HepG2 (cell line): Measurements from ENCODE around the gene GALNT12. TPM values are rescaled to one million over a fixed set of nuclear protein-coding genes. Genes with fewer than 3 reads are reported as not detected.
A peak's percentile ranks its signal among the peaks of the same experiment; 100 is the strongest.

ENCODE experiments used
- ARHGAP35 ChIP-seq: sonication (generic); formaldehyde crosslinking; IDR thresholded peaks from 2 replicates; pipeline ENCODE4 v1.9.0; 2022; ENCODE audit warnings: mild to moderate bottlenecking, inconsistent platforms, moderate library complexity, missing genetic modification reagents, borderline replicate concordance
- ARNTL ChIP-seq: sonication (generic); formaldehyde crosslinking; IDR thresholded peaks from 2 replicates; pipeline ENCODE4 v1.4.0; 2020; ENCODE audit warnings: mild to moderate bottlenecking, missing genetic modification reagents
- CEBPG ChIP-seq: IDR thresholded peaks from 2 replicates; pipeline ENCODE4 v1.6.1; 2016
- ELF1 ChIP-seq: sonication (generic); formaldehyde crosslinking; IDR thresholded peaks from 2 replicates; pipeline ENCODE4 v1.4.0; 2020; ENCODE audit warnings: missing genetic modification reagents
- HDAC1 ChIP-seq: sonication (generic); formaldehyde crosslinking; IDR thresholded peaks from 2 replicates; pipeline ENCODE4 v1.5.1; 2020; ENCODE audit warnings: mild to moderate bottlenecking, missing genetic modification reagents
- JUNB ChIP-seq: sonication (generic); formaldehyde crosslinking; IDR thresholded peaks from 2 replicates; pipeline ENCODE4 v1.8.0; 2022; ENCODE audit warnings: missing genetic modification reagents, mild to moderate bottlenecking, borderline replicate concordance
- KAT7 ChIP-seq: IDR thresholded peaks from 2 replicates; pipeline ENCODE4 v1.6.1; 2018; ENCODE audit warnings: borderline replicate concordance, missing compliant biosample characterization
- SNRNP70 ChIP-seq: fragments of 200-400 bp; formaldehyde crosslinking; IDR thresholded peaks from 2 replicates; pipeline ENCODE4 v1.6.1; 2017; ENCODE audit warnings: mild to moderate bottlenecking, low read depth, low read length, moderate library complexity
- SOX5 ChIP-seq: IDR thresholded peaks from 2 replicates; pipeline ENCODE4 v1.6.1; 2016; ENCODE audit warnings: borderline replicate concordance
- SPEN ChIP-seq: sonication (generic); formaldehyde crosslinking; IDR thresholded peaks from 2 replicates; pipeline ENCODE4 v1.5.1; 2020; ENCODE audit warnings: low read depth, mild to moderate bottlenecking, missing genetic modification reagents
- TBX3 ChIP-seq: fragments of 450-650 bp; IDR thresholded peaks from 2 replicates; pipeline ENCODE4 v1.6.1; 2017; ENCODE audit warnings: antibody characterized with exemption, mild to moderate bottlenecking, inconsistent platforms, borderline replicate concordance
- TEAD2 ChIP-seq: sonication (generic); formaldehyde crosslinking; IDR thresholded peaks from 2 replicates; pipeline ENCODE4 v1.9.0; 2021; ENCODE audit warnings: missing genetic modification reagents
- ZEB1 ChIP-seq: IDR thresholded peaks from 2 replicates; pipeline ENCODE4 v1.6.1; 2012; ENCODE audit warnings: mild to moderate bottlenecking, low read depth, inconsistent platforms; ENCODE audit not compliant: insufficient replicate concordance
- ZMYM4 ChIP-seq: sonication (generic); formaldehyde crosslinking; IDR thresholded peaks from 2 replicates; pipeline ENCODE4 v1.8.1; 2023; ENCODE audit warnings: mild to moderate bottlenecking, missing genetic modification reagents
- ZNF235 ChIP-seq: sonication (generic); formaldehyde crosslinking; IDR thresholded peaks from 2 replicates; pipeline ENCODE4 v1.8.1; 2023; ENCODE audit warnings: mild to moderate bottlenecking, missing genetic modification reagents, borderline replicate concordance
- ZNF652 ChIP-seq: IDR thresholded peaks from 2 replicates; pipeline ENCODE4 v1.6.1; 2016; ENCODE audit warnings: low read depth, borderline replicate concordance
- ZNF879 ChIP-seq: sonication (generic); formaldehyde crosslinking; IDR thresholded peaks from 2 replicates; pipeline ENCODE4 v1.8.1; 2023; ENCODE audit warnings: missing genetic modification reagents
- ZSCAN9 ChIP-seq: IDR thresholded peaks from 2 replicates; pipeline ENCODE4 v1.6.1; 2016; ENCODE audit warnings: borderline replicate concordance
- polyA plus RNA-seq, 8 experiments: library from polyadenylated mRNA; depleted of rRNA in 3 of 8; stranded (reverse) in 7 of 8; unstranded in 1 of 8; fragments of >200 nt; fragmentation: Illumina TruSeq in 4 of 8; extraction: Trizol in 4 of 8; gene quantifications; 2 replicates each; pipeline versions ENCODE4 v1.2.1 to v1.2.3, GENCODE V29; 2011 to 2016; ENCODE audit warnings: low read depth in 4 of 8, missing spikeins in 1 of 8, mixed read lengths in 1 of 8; ENCODE audit not compliant: insufficient read depth in 1 of 8
- total RNA-seq, 5 experiments: library from RNA; depleted of rRNA; stranded (reverse); fragments of >200 nt; fragmentation: Illumina TruSeq; extraction: Trizol; gene quantifications; 2 replicates each; pipeline ENCODE4 v1.2.3, GENCODE V29; 2016; ENCODE audit warnings: low read depth in 1 of 5
- TF ChIP-seq, protein P1 (sequence below): sonication (generic); formaldehyde crosslinking; IDR thresholded peaks from 2 replicates; pipeline ENCODE4 v1.5.0; 2020; ENCODE audit warnings: mild to moderate bottlenecking, missing genetic modification reagents
- TF ChIP-seq, protein P2 (sequence below): sonication (generic); formaldehyde crosslinking; IDR thresholded peaks from 2 replicates; pipeline ENCODE4 v1.5.0; 2020; ENCODE audit warnings: missing genetic modification reagents
- TF ChIP-seq, protein P3 (sequence below): sonication (generic); formaldehyde crosslinking; IDR thresholded peaks from 2 replicates; pipeline ENCODE4 v1.8.1; 2023; ENCODE audit warnings: mild to moderate bottlenecking, missing genetic modification reagents
- TF ChIP-seq, protein P4 (sequence below): sonication (generic); formaldehyde crosslinking; IDR thresholded peaks from 2 replicates; pipeline ENCODE4 v1.4.0; 2020; ENCODE audit warnings: mild to moderate bottlenecking, low read depth, missing genetic modification reagents
- TF ChIP-seq, protein P5 (sequence below): sonication (generic); formaldehyde crosslinking; IDR thresholded peaks from 2 replicates; pipeline ENCODE4 v1.8.0; 2022; ENCODE audit warnings: missing genetic modification reagents, mild to moderate bottlenecking, moderate library complexity, borderline replicate concordance

Gene GALNT12
- total and polyA plus RNA-seq, 2 of the 13 experiments (the other 11 are each of a cell fraction or from before 2014, with no cell fraction given), result 0.07 TPM; not detected in 1

DNA sequence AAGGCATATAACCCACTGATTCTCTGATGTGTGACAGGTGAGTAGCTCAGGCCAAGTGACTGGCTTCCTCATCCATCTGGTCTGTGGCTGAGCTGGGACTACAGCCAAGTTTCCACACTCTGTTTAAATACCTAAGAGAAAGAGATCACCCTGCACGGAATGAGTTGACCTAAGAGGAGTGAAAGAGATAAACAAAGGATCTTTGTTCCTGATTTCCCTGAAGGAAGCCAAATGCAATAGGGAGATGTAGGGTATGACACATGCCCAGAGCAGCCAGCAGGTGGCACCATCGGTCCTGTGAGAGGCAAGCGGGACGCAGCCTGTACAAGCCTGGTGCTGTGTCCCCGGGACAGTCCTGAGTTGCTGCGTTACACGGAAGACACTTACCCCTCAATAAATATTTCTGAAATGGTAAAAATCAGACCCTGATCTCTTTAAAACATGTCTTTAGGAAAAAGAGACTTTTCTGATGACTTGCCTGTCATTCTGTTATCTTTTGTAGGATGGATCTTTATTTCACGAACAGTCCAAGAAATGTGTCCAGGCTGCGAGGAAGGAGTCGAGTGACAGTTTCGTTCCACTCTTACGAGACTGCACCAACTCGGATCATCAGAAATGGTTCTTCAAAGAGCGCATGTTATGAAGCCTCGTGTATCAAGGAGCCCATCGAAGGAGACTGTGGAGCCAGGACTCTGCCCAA, 41.1 kb downstream of the GALNT12 start (continued):
- TF ChIP-seq ZNF235 (CRISPR knock-in tag) (no peak), JUNB (CRISPR knock-in tag) (no peak), HDAC1 (CRISPR knock-in tag) (0 out of 2 replicates have a peak, but pooled peaks have one; percentile 34), ARNTL (CRISPR knock-in tag) (no peak), SPEN (no peak), CEBPG (CRISPR knock-in tag) (peak; percentile 66; the same call in 1 of the 2 replicates), ZNF879 (no peak), ELF1 (no peak), SOX5 (CRISPR knock-in tag) (peak; percentile 91), ZMYM4 (CRISPR knock-in tag) (no peak), ZSCAN9 (CRISPR knock-in tag) (peak; percentile 53; the same call in 1 of the 2 replicates), KAT7 (CRISPR knock-in tag) (no peak), ZEB1 (no peak), TEAD2 (CRISPR knock-in tag) (no peak), TBX3 (no peak), SNRNP70 (no peak), ARHGAP35 (CRISPR knock-in tag) (no peak), ZNF652 (CRISPR knock-in tag) (no peak)
- TF ChIP-seq, protein P1, sequence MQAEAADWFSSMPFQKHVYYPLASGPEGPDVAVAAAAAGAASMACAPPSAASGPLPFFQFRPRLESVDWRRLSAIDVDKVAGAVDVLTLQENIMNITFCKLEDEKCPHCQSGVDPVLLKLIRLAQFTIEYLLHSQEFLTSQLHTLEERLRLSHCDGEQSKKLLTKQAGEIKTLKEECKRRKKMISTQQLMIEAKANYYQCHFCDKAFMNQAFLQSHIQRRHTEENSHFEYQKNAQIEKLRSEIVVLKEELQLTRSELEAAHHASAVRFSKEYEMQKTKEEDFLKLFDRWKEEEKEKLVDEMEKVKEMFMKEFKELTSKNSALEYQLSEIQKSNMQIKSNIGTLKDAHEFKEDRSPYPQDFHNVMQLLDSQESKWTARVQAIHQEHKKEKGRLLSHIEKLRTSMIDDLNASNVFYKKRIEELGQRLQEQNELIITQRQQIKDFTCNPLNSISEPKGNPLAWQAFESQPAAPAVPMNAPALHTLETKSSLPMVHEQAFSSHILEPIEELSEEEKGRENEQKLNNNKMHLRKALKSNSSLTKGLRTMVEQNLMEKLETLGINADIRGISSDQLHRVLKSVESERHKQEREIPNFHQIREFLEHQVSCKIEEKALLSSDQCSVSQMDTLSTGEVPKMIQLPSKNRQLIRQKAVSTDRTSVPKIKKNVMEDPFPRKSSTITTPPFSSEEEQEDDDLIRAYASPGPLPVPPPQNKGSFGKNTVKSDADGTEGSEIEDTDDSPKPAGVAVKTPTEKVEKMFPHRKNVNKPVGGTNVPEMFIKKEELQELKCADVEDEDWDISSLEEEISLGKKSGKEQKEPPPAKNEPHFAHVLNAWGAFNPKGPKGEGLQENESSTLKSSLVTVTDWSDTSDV (CRISPR knock-in tag), result no peak
- TF ChIP-seq, protein P2, sequence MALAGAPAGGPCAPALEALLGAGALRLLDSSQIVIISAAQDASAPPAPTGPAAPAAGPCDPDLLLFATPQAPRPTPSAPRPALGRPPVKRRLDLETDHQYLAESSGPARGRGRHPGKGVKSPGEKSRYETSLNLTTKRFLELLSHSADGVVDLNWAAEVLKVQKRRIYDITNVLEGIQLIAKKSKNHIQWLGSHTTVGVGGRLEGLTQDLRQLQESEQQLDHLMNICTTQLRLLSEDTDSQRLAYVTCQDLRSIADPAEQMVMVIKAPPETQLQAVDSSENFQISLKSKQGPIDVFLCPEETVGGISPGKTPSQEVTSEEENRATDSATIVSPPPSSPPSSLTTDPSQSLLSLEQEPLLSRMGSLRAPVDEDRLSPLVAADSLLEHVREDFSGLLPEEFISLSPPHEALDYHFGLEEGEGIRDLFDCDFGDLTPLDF (CRISPR knock-in tag), result no peak
- TF ChIP-seq, protein P3, sequence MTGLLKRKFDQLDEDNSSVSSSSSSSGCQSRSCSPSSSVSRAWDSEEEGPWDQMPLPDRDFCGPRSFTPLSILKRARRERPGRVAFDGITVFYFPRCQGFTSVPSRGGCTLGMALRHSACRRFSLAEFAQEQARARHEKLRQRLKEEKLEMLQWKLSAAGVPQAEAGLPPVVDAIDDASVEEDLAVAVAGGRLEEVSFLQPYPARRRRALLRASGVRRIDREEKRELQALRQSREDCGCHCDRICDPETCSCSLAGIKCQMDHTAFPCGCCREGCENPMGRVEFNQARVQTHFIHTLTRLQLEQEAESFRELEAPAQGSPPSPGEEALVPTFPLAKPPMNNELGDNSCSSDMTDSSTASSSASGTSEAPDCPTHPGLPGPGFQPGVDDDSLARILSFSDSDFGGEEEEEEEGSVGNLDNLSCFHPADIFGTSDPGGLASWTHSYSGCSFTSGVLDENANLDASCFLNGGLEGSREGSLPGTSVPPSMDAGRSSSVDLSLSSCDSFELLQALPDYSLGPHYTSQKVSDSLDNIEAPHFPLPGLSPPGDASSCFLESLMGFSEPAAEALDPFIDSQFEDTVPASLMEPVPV (CRISPR knock-in tag), result no peak
- TF ChIP-seq, protein P4, sequence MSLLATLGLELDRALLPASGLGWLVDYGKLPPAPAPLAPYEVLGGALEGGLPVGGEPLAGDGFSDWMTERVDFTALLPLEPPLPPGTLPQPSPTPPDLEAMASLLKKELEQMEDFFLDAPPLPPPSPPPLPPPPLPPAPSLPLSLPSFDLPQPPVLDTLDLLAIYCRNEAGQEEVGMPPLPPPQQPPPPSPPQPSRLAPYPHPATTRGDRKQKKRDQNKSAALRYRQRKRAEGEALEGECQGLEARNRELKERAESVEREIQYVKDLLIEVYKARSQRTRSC, result no peak
- TF ChIP-seq, protein P5, sequence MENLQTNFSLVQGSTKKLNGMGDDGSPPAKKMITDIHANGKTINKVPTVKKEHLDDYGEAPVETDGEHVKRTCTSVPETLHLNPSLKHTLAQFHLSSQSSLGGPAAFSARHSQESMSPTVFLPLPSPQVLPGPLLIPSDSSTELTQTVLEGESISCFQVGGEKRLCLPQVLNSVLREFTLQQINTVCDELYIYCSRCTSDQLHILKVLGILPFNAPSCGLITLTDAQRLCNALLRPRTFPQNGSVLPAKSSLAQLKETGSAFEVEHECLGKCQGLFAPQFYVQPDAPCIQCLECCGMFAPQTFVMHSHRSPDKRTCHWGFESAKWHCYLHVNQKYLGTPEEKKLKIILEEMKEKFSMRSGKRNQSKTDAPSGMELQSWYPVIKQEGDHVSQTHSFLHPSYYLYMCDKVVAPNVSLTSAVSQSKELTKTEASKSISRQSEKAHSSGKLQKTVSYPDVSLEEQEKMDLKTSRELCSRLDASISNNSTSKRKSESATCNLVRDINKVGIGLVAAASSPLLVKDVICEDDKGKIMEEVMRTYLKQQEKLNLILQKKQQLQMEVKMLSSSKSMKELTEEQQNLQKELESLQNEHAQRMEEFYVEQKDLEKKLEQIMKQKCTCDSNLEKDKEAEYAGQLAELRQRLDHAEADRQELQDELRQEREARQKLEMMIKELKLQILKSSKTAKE (CRISPR knock-in tag), result no peak
